Left lung (tissue), 10 donors: Measurements from ENCODE around the gene DPYD. TPM values are rescaled to one million over a fixed set of nuclear protein-coding genes. Genes with fewer than 3 reads are reported as not detected.

Experiments used
- ATAC-seq: fragments of 200-7000 bp; cut with Tn5 transposase; one replicate; pipeline ENCODE4 v1.9.1; 2020; ENCODE audit warnings: moderate library complexity
- DNase-seq, 4 donors: peaks; one replicate each; pipeline ENCODE4 v3.0.0-alpha.2; 2013 to 2020
- H3K27ac ChIP-seq, 2 donors: fragments of 200-600 bp; sonication (generic) in 1 of 2; one replicate each; pipeline versions ENCODE4 v1.5.0 to v1.8.0; 2020 to 2021
- H3K27me3 ChIP-seq, 2 donors: fragments of 200-600 bp; sonication (generic) in 1 of 2; one replicate each; pipeline versions ENCODE4 v1.5.0 to v1.8.0; 2020 to 2021
- H3K36me3 ChIP-seq, 2 donors: fragments of 200-600 bp; sonication (generic) in 1 of 2; one replicate each; pipeline versions ENCODE4 v1.5.0 to v1.8.0; 2020 to 2021
- H3K4me1 ChIP-seq, 2 donors: fragments of 200-600 bp; one replicate each; pipeline ENCODE4 v1.8.0; 2021
- H3K4me3 ChIP-seq, 2 donors: fragments of 200-600 bp; sonication (generic) in 1 of 2; one replicate each; pipeline versions ENCODE4 v1.5.0 to v1.8.0; 2020 to 2021; ENCODE audit warnings: mild to moderate bottlenecking in 1 of 2
- H3K9me3 ChIP-seq, 2 donors: fragments of 200-600 bp; sonication (generic) in 1 of 2; one replicate each; pipeline versions ENCODE4 v1.5.0 to v1.8.0; 2020 to 2021
- CTCF ChIP-seq, 2 donors: fragments of 200-600 bp; sonication (generic) in 1 of 2; IDR thresholded peaks; one replicate each; pipeline versions ENCODE4 v1.5.0 to v1.8.0; 2021; ENCODE audit warnings: antibody characterized with exemption in 2 of 2
- intact Hi-C, 2 donors: fragments of 100-400 bp; cut with DNase I; formaldehyde crosslinking; loops; one replicate each; pipeline versions ENCODE4 v1.11.2 to v1.14.2; 2022
- polyA plus RNA-seq, 6 donors: library from polyadenylated mRNA; unstranded; fragments of 120-200 nt; gene quantifications; one replicate each; pipeline ENCODE4 v1.2.1, GENCODE V29; 2013; ENCODE audit not compliant: insufficient read length in 6 of 6
- total RNA-seq, 2 donors: library from RNA; stranded (reverse); fragmentation: NEBNext Ultra II Directional; extraction: Animal tissue kit (Norgen Biotek cat#: 25700); gene quantifications; one replicate each; pipeline ENCODE4 v1.2.1, GENCODE V29; 2021
- donor health status: DM: no; HTN: yes; CAD: no.
- donor health status: DM: no; HTN: no; CAD: no.

DPYD gene
- total and polyA plus RNA-seq, 8 donors: 21.4 to 106 (median 26.1) TPM

- H3K27ac ChIP-seq: no peak overlapping the region
- no peak overlapping the region for H3K4me3 ChIP-seq
- no peaks in the 10 kb centered on the region for H3K9me3 ChIP-seq
- no peak for TF ChIP-seq CTCF (IDR thresholded peaks at IDR 0.05)
- intact Hi-C loops: no loop called here
- no peaks in the 10 kb centered on the region for H3K27me3 ChIP-seq
- peaks cover 0 to 3% of the 10 kb centered on the region in 2 donors for H3K36me3 ChIP-seq
- ATAC-seq (no peak), DNase-seq (no peak)
- H3K4me1 ChIP-seq: no peaks in the 10 kb centered on the region
Measured at GRCh38 chr1:97654876-97655585, 265.8 kb downstream of the DPYD start.

GRCh38 chr1:97651250-97651649, 269.6 kb downstream of the DPYD start:
- H3K27me3 ChIP-seq: no peaks in the 10 kb centered on the region
- H3K4me1 ChIP-seq: no peaks in the 10 kb centered on the region
- ATAC-seq (no peak), DNase-seq (no peak)
- no peak overlapping the region for H3K27ac ChIP-seq
- no peak for TF ChIP-seq CTCF (IDR thresholded peaks at IDR 0.05)
- H3K4me3 ChIP-seq: no peak overlapping the region
- peaks cover 0 to 4% of the 10 kb centered on the region in 2 donors for H3K36me3 ChIP-seq
- peaks cover 0 to 9% of the 10 kb centered on the region in 2 donors for H3K9me3 ChIP-seq
- intact Hi-C loops: no loop called here

- Histone ChIP-seq H3K27ac (no peak overlapping the region), H3K4me1 (no peaks in the 10 kb centered on the region), H3K9me3 (peaks cover 0 to 19% of the 10 kb centered on the region in 2 donors), H3K36me3 (peaks cover 0 to 4% of the 10 kb centered on the region in 2 donors), H3K27me3 (no peaks in the 10 kb centered on the region), H3K4me3 (no peak overlapping the region)
- no peak for ATAC-seq
- DNase-seq: no peak
- no peak for TF ChIP-seq CTCF (IDR thresholded peaks at IDR 0.05)
- intact Hi-C loops: no loop called here
Measured at GRCh38 chr1:97649591-97649990, 271.2 kb downstream of the DPYD start.

GRCh38 chr1:97647776-97648175, 273.1 kb downstream of the DPYD start:
- H3K9me3 ChIP-seq: peaks cover 0 to 31% of the 10 kb centered on the region in 2 donors
- no peak for TF ChIP-seq CTCF (IDR thresholded peaks at IDR 0.05)
- no peak for ATAC-seq
- no peak overlapping the region for H3K4me3 ChIP-seq
- H3K27ac ChIP-seq: no peak overlapping the region
- no peaks in the 10 kb centered on the region for H3K4me1 ChIP-seq
- intact Hi-C loops: no loop called here
- no peaks in the 10 kb centered on the region for H3K27me3 ChIP-seq
- no peak for DNase-seq
- H3K36me3 ChIP-seq: peaks cover 0 to 4% of the 10 kb centered on the region in 2 donors

GRCh38 chr1:97646071-97646470, 274.8 kb downstream of the DPYD start:
- intact Hi-C loops: no loop called here
- Histone ChIP-seq H3K27ac (no peak overlapping the region), H3K4me3 (no peak overlapping the region), H3K9me3 (peaks cover 0 to 31% of the 10 kb centered on the region in 2 donors), H3K36me3 (peaks cover 0 to 4% of the 10 kb centered on the region in 2 donors), H3K27me3 (no peaks in the 10 kb centered on the region), H3K4me1 (no peaks in the 10 kb centered on the region)
- TF ChIP-seq CTCF (IDR thresholded peaks at IDR 0.05): no peak
- ATAC-seq: no peak
- DNase-seq: no peak
